GM12891 (cell line): ENCODE results near the gene KIF13A.

Experiments used
- POLR2A ChIP-seq: IDR thresholded peaks from 2 replicates; pipeline ENCODE4 v1.6.1; 2011; ENCODE audit warnings: low read depth, low read length, control low read depth
- POLR2AphosphoS5 ChIP-seq: IDR thresholded peaks from 2 replicates; pipeline ENCODE4 v1.6.1; 2011; ENCODE audit warnings: low read depth, low read length, control low read depth
- POU2F2 ChIP-seq: IDR thresholded peaks from 2 replicates; pipeline ENCODE4 v1.6.1; 2011; ENCODE audit warnings: low read depth, mild to moderate bottlenecking, control low read depth, low read length, moderate library complexity
- TAF1 ChIP-seq: IDR thresholded peaks from 2 replicates; pipeline ENCODE4 v1.6.1; 2011; ENCODE audit warnings: low read depth, low read length, control low read depth

GRCh38 chr6:17985934-17986655 lies 1.3 kb downstream of the KIF13A start:
- no peak for TF ChIP-seq POLR2A
- TF ChIP-seq POLR2AphosphoS5, result no peak
- TF ChIP-seq POU2F2, result no peak
- TF ChIP-seq TAF1, result no peak
